GM19463 (cell line): Measurements from ENCODE around the gene MRPS9.

Experiments used
- ATAC-seq: cut with Tn5 transposase; IDR thresholded peaks from one replicate; pipeline ENCODE4 v1.9.1; 2021; ENCODE audit warnings: mild to moderate bottlenecking, moderate library complexity; ENCODE audit not compliant: unreplicated experiment

MRPS9 gene

DNA sequence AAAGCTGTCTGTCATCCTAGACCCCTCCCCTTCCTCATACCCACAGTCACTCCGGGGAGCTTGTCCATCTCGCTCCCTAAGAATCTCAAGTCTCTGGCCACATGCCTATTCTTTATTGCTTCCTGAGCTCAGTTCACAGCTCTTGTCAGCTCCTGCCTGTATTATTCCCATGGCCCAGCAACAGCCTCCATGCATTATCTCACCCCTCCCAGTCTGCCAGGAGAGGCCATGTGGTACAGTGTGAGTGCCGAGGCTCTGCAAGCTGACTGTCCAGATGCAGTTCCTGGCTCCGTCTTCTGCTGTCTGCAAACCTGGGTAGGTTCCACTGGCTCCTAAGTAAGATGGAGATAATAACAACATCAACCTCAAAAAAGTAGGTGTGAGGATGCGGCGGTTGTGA, 79.7 kb downstream of the MRPS9 start:
- no peak for ATAC-seq

DNA sequence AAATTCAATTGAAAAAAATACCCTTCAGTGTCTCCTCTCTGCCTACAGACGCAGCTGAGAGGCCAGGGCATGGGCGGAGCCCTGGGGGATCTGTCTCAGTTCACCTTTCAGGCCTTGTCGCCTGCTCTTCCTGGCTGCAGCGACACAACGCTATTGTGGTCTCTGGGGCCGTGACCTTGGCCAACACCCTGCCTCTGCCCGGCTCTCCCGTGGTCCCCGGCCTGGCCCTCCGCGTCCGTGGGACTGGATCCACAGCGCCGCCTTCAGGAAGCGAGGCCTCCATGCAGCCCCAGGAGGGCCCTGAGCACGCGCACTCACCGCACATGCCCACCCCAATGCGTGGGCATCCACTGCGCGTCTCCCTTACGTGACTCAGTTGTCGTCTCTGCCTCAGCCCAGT, 81.1 kb downstream of the MRPS9 start:
- ATAC-seq = no peak

- ATAC-seq = no peak
These were observed 83.6 kb downstream of the MRPS9 start for GRCh38 chr2:105121434-105121833.

DNA sequence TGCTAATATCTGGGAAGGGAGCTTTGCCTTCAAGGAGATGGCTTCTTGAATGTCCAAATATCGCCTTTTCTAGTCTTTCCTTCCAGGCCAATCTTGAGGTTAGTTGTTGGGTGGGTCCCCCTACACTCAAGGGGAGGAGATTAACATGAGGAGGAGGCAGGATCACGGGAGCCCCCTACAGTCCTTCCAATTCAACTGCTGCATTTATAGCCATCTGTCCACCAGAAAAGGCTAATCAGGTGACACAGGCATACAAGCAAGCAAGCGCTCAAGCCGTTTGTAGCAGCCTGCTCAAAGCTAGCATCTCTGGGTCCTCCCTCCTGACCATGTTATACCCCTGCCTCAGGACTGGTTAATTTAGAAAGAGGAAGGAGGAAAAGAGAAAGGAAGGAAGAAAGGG, 87.6 kb downstream of the MRPS9 start:
- ATAC-seq = no peak

GRCh38 chr2:105125920-105126319, 88.1 kb downstream of the MRPS9 start:
- no peak for ATAC-seq

DNA sequence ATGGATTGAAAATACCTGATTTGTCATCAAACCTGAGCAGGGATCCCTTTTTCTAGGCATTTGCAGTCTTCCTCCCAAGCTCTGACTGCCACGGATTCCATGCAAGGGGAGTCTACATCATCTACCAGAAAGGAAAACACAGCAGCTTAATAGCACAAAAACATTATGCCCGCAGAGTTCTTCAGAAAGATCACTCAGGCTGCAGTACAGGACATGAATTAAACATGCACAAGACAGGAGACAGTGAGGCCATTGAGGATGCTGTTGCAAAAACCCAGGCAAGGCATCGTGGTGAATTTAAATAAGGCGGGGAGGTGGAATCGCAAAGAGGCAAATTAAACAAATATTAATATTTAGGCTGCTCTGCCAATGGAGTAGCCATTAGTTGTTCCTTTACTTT, 88.5 kb downstream of the MRPS9 start:
- ATAC-seq = no peak

DNA sequence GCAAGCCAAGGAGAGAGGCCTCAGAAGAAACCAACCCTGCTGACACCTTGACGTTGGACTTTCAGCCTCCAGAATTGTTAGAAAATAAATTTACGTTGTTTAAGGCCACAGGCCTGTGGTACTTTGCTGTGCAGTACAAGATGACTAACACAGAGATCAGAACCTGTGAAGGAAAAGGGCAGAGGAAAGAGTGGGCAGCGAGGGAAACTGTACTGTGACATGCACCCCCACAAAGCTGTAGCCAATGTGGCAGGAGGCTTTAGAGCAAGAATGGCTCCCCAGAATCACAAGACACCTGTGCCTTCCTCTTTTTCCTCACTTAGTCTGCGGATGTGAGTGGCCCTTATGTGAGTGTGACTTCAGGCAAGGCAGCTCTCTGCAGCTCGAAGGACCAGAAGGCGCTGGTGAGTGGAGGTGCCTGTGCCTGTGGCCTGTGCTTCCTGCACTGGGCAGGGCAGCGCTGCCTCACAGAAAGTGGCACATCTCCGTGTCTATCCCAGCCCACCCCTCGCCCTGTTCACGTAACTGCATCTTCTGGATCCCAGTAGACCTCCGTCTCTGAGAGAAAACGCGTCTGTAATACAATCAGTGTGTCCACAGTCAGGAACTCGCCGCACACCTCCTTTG, 89.5 kb downstream of the MRPS9 start:
- ATAC-seq = no peak

GRCh38 chr2:105129722-105130232, 91.9 kb downstream of the MRPS9 start:
- peak; percentile 97 for ATAC-seq

- no peak for ATAC-seq
These were observed 92.7 kb downstream of the MRPS9 start for GRCh38 chr2:105130546-105130945.

- ATAC-seq = no peak
These were observed 96.2 kb downstream of the MRPS9 start for GRCh38 chr2:105134081-105134480.

- ATAC-seq = no peak
These were observed 97.6 kb downstream of the MRPS9 start for GRCh38 chr2:105135436-105135835.

GRCh38 chr2:105136394-105136793, 98.5 kb downstream of the MRPS9 start:
- no peak for ATAC-seq

DNA sequence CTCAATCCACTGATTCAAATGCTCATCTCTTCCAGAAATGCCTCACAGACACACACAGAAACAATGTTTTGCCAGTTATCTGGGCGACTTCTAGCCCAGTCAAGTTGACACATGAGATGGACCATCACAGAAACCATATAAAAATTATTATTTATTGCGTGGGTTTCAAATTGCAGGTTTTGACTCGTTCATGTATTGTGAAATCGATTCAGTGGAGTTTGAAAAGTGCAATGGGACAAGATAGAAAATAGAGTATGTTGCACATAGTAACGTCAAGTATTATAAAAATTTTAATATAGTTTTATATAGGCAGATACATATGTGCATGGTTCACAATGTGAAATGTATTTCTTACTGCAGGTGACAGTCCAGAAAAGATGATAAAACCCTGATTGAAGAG, 100.8 kb downstream of the MRPS9 start:
- no peak for ATAC-seq

DNA sequence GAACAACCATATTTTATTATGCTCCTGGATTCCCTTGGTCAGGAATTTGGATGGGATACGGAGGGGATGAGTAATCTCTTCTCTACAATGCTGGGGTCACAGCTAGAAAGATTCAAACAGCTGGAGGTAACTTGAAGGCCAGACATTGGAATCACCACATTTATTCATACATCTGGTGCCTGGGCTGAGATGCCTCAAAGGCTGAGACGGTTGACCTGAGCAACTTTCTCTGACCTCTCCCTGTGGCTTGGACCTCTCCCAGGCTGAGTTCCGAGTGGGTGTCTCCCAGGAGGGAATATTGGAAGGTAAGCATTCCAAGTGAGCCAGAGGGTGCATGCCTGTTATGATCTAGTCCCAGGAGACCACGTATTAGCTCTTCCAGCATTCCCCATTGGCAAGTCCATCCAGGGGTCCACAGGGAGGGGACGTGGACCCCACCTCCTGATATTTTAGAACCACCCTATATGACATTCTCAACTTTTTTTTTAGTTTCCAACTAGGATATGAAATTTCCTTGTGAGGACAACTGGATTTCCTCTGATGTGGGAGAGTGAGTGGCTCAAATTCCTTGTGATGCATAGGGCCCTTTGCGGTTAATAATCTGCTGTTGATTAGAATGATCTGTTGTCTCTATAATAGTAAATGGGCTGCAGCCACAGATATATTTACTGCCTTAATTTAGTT, 101.8 kb downstream of the MRPS9 start:
- ATAC-seq = no peak

GRCh38 chr2:105140240-105140568, 102.3 kb downstream of the MRPS9 start:
- no peak for ATAC-seq

- no peak for ATAC-seq
These were observed 103.3 kb downstream of the MRPS9 start for GRCh38 chr2:105141099-105141614.

DNA sequence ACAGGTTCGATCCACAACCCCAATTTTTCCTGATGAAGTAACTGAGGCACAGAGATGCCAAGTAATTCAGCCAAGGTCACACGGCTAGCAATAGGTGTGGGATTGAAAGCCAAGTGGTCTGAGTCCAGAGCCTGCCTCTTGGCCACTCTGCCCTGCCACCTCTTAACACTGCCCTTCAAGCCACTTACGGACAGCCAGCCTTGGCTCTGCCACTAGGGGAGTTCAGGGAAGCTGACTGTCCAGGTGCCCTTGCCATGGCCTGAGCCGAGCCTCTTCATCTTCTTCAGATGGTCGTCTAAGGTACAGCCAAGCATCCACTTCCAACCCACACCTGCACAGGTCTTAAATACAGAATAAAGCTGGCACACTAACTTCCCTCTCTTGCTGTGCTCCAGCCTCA, 104.4 kb downstream of the MRPS9 start:
- no peak for ATAC-seq

DNA sequence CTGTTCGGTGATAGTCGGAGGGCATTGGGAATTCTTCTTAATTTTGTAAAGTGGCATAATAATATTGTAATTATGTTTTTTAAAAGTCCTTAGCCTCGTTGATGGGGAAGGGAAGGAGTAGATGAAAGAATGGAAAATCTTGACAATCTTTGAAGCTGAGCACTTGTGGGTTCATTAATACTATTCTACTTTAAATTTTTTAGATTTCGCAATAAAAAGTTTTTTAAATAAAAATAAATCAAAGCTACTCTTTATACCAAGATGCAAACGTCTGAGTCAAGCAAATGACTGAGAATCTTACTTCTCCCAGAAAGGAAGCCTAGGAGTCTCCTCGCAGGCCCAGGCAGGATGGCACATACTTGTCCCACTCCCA, 105.2 kb downstream of the MRPS9 start:
- ATAC-seq = no peak

DNA sequence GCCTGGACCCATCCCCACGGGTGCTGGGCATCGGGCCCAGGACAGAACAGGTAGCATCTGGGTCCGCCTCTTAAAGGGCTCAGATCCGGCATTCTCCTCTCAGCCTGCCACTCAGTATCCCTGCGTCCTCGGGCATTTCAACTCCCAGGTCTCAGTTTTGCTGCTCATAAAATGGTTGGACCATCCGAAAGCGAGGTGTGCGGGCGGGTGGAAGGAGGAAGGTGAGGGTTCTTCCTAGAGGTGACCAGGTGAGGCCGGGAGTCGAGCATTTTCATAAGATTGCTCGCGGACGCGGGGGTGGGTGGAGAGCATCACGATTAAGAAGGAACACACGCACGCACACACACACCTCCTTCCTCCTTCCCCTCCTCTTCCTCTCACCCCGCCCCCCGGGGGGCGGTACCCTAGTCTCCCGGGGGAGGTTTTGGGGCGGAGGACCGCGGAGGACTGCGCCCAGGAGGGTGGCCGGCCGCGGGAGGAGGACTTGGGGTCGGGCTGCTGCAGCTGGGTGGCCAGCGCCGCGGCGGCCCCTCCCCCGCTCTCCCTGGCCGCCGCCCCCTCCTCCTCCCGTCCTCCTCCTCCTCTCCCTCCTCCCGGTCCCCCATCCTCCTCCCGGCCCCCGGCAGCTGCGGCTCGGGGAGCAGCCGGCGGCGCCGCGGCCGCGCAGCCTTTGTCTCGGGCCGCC, 105.7 kb downstream of the MRPS9 start:
- no peak for ATAC-seq

DNA sequence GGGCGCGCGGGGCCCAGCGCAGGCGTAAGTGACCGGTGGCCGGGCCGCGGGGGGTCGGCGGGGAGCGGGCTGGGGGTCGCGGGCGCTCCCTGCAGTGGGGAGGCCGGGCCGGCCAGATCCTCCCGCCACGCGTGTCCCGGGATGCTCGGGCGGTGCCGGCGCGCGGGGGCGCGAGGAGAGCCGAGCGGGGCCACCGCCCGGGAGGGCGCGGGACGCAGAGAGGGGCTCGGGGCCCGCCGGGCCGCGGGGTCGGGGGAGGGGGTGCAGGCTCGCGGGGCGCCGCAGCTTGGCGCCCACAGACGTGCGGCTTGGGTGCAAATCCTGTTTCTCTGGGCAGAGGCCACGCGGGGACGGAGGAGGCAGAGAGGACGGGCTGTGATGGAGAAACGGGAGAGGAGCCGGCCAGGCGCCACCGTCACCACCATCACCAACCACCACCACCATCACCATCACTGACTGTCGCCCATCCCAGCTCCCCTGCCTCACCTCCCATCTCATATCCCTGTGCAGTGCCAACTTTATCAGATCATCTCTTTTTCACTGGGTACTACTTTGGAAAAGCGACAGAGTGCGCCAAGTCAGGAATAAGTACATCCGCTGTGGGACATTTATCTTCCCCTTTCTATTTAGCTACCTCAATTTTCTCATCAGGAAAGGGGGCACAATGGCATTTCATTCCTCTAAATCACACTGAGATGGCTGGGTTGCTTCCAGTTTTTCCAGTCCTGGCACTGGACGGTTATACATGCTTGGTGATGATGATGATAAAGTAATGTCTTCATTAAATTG, 106.5 kb downstream of the MRPS9 start:
- ATAC-seq = no peak

DNA sequence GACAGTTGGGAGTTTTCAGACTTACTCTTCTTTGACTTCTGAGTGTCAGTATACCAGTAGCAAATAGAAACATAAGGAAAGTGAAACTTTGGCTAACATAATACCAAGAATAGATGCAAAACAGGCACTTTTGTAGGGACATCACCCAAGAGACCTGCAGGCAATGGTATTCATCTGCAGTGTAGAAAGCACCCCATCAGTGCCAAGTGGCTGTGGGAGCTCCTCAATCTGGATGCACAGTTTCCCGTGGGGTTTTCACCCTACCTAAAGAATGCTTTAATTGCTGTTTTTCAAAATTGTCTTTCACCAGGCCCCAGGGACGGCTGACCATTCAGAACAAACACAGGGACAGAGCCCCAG, 107.1 kb downstream of the MRPS9 start:
- peak; percentile 60 for ATAC-seq
